Upper lobe of right lung (tissue), 1 donor: ENCODE data around the gene NXPE4. TPM values are rescaled to one million over a fixed set of nuclear protein-coding genes. Genes with fewer than 3 reads are reported as not detected.

Source experiments
- ATAC-seq: fragments of 200-7000 bp; cut with Tn5 transposase; one replicate; pipeline ENCODE4 v1.9.1; 2020; ENCODE audit warnings: mild to moderate bottlenecking, moderate library complexity
- DNase-seq: peaks from one replicate; pipeline ENCODE4 v3.0.0-alpha.2; 2020
- H3K27ac ChIP-seq: fragments of 200-600 bp; one replicate; pipeline ENCODE4 v1.8.0; 2022
- H3K27me3 ChIP-seq: fragments of 200-600 bp; one replicate; pipeline ENCODE4 v1.8.0; 2022; ENCODE audit warnings: mild to moderate bottlenecking
- H3K36me3 ChIP-seq: fragments of 200-600 bp; one replicate; pipeline ENCODE4 v1.8.0; 2022
- H3K4me1 ChIP-seq: fragments of 200-600 bp; one replicate; pipeline ENCODE4 v1.8.0; 2022
- H3K4me3 ChIP-seq: fragments of 200-600 bp; one replicate; pipeline ENCODE4 v1.8.0; 2022; ENCODE audit warnings: mild to moderate bottlenecking
- H3K9me3 ChIP-seq: fragments of 200-600 bp; one replicate; pipeline ENCODE4 v1.8.0; 2022
- CTCF ChIP-seq: fragments of 200-600 bp; IDR thresholded peaks from one replicate; pipeline ENCODE4 v1.8.0; 2022; ENCODE audit warnings: antibody characterized with exemption
- intact Hi-C: fragments of 100-400 bp; cut with DNase I; formaldehyde crosslinking; loops from one replicate; pipeline ENCODE4 v1.11.0; 2022
- total RNA-seq: library from RNA; stranded (reverse); fragmentation: NEBNext Ultra II Directional; extraction: Animal tissue kit (Norgen Biotek cat#: 25700); gene quantifications from one replicate; pipeline ENCODE4 v1.2.1, GENCODE V29; 2021
- donor health status: DM: no; HTN: yes; CAD: no; lungs with severe emphysema.

NXPE4 gene
- total RNA-seq, 1 donor from 2014 or later = not detected

- Histone ChIP-seq H3K27me3 (no peaks in the 10 kb centered on the region), H3K27ac (no peak overlapping the region), H3K36me3 (no peaks in the 10 kb centered on the region), H3K4me1 (no peaks in the 10 kb centered on the region), H3K9me3 (peaks cover 6% of the 10 kb centered on the region), H3K4me3 (no peak overlapping the region)
- no peak for TF ChIP-seq CTCF
- DNase-seq (no peak), ATAC-seq (no peak)
- intact Hi-C loops = no loop called here
Measured at GRCh38 chr11:114571712-114572111, 23.9 kb downstream of the NXPE4 start.

GRCh38 chr11:114569801-114570200 is 25.8 kb downstream of the NXPE4 start:
- no peaks in the 10 kb centered on the region for H3K4me1 ChIP-seq
- H3K4me3 ChIP-seq = no peak overlapping the region
- H3K27ac ChIP-seq = no peak overlapping the region
- H3K9me3 ChIP-seq = peaks cover 3% of the 10 kb centered on the region
- TF ChIP-seq CTCF = no peak
- no peak for ATAC-seq
- DNase-seq = no peak
- no peaks in the 10 kb centered on the region for H3K27me3 ChIP-seq
- intact Hi-C loops = no loop called here
- no peaks in the 10 kb centered on the region for H3K36me3 ChIP-seq

- no peaks in the 10 kb centered on the region for H3K9me3 ChIP-seq
- no peak for TF ChIP-seq CTCF
- no peaks in the 10 kb centered on the region for H3K4me1 ChIP-seq
- intact Hi-C loops = no loop called here
- H3K27ac ChIP-seq = no peak overlapping the region
- H3K4me3 ChIP-seq = no peak overlapping the region
- H3K36me3 ChIP-seq = no peaks in the 10 kb centered on the region
- ATAC-seq (no peak), DNase-seq (no peak)
- H3K27me3 ChIP-seq = no peaks in the 10 kb centered on the region
Measured at GRCh38 chr11:114566276-114566675, 29.3 kb downstream of the NXPE4 start.

- Histone ChIP-seq H3K27me3 (no peaks in the 10 kb centered on the region), H3K36me3 (no peaks in the 10 kb centered on the region), H3K4me1 (no peaks in the 10 kb centered on the region), H3K27ac (no peak overlapping the region), H3K9me3 (no peaks in the 10 kb centered on the region), H3K4me3 (no peak overlapping the region)
- intact Hi-C loops = no loop called here
- no peak for TF ChIP-seq CTCF
- ATAC-seq (no peak), DNase-seq (no peak)
Measured at GRCh38 chr11:114564831-114565230, 30.8 kb downstream of the NXPE4 start.

- TF ChIP-seq CTCF = no peak
- no peak overlapping the region for H3K4me3 ChIP-seq
- no peaks in the 10 kb centered on the region for H3K9me3 ChIP-seq
- H3K4me1 ChIP-seq = no peaks in the 10 kb centered on the region
- no peak overlapping the region for H3K27ac ChIP-seq
- no peak for ATAC-seq
- no peaks in the 10 kb centered on the region for H3K27me3 ChIP-seq
- no peaks in the 10 kb centered on the region for H3K36me3 ChIP-seq
- DNase-seq = no peak
- intact Hi-C loops = no loop called here
Measured at GRCh38 chr11:114563077-114563476, 32.5 kb downstream of the NXPE4 start.
